ENCODE measurements around the gene INTS13. TPM values are rescaled to one million over a fixed set of nuclear protein-coding genes. Genes with fewer than 3 reads are reported as not detected.

The INTS13 gene
- total and polyA plus RNA-seq, 2 of the 4 experiments (the other 2 are of a cell fraction): 9.9 to 31.9 TPM

DNA sequence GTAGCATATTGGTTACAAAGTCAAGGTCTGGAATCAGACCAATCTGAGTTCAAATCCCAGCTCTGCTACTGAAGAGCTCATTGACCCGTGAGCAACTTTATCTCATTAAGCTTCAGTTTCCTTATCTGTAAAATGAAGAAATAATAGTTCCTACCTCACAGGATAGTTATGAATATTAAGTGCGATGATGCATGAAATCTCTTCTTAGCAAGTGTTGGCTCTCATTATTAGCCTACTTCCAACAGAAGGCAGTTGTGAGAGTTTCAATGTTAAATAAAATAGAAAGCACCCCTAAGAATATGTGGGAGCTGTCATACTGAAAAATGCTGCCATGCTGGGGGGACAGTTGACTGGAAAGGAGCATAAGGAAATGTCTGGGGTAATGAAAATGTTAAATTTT, 65.8 kb downstream of the INTS13 start:
- Histone ChIP-seq H3K27me3 (ENCODE audit: control insufficient read depth, insufficient read depth, low read length) (peaks cover 6% of the 10 kb centered on the region), H3K14ac (replicated peaks; ENCODE audit: low read depth, low read length) (no peak overlapping the region), H3K18ac (ENCODE audit: low read depth, low read length) (no peak overlapping the region), H3K23ac (ENCODE audit: low read depth, low read length) (no peak overlapping the region), H2AK9ac (replicated peaks; ENCODE audit: low read depth, low read length, poor library complexity) (no peak overlapping the region), H3K9me3 (ENCODE audit: control insufficient read depth, insufficient read depth, low read length) (no peaks in the 10 kb centered on the region), H3K9ac (ENCODE audit: low read depth, low read length) (no peak overlapping the region), H3K4me2 (ENCODE audit: low read depth, low read length) (no peak overlapping the region), H2AK5ac (ENCODE audit: low read depth, low read length) (no peak overlapping the region), H2BK5ac (ENCODE audit: low read depth, low read length, poor library complexity, severe bottlenecking) (no peak overlapping the region), H2BK120ac (ENCODE audit: low read depth, low read length) (no peak overlapping the region), H3K56ac (ENCODE audit: extremely low read depth, insufficient read depth, low read length) (no peak overlapping the region), H3K27ac (ENCODE audit: insufficient read depth, low read length) (no peak overlapping the region), H3K9me1 (ENCODE audit: insufficient read depth, low read length) (no peaks in the 10 kb centered on the region), H4K91ac (ENCODE audit: insufficient read depth, low read depth, low read length) (no peak overlapping the region), H3K4me3 (ENCODE audit: insufficient read depth, low read depth, low read length) (no peak overlapping the region), H2BK20ac (ENCODE audit: low read depth, low read length) (no peak overlapping the region), H2BK15ac (ENCODE audit: low read depth, low read length) (no peak overlapping the region), H3K79me1 (ENCODE audit: low read depth in 1 of 2, low read length in 2 of 2) (no peaks in the 10 kb centered on the region), H3K4ac (ENCODE audit: low read depth, low read length) (no peak overlapping the region), H2AFZ (replicated peaks; ENCODE audit: low read length, poor library complexity) (no peak overlapping the region), H3K4me1 (ENCODE audit: control insufficient read depth, insufficient read depth, low read length) (no peaks in the 10 kb centered on the region), H4K20me1 (ENCODE audit: insufficient read depth, low read length) (no peaks in the 10 kb centered on the region), H3K36me3 (ENCODE audit: control insufficient read depth, insufficient read depth, low read length) (no peaks in the 10 kb centered on the region), H4K5ac (ENCODE audit: low read depth, low read length) (no peak overlapping the region), H4K8ac (ENCODE audit: low read depth in 2 of 2, low read length in 2 of 2) (no peak overlapping the region)
- no CpG with 5 or more reads among the region's 2 CpGs for WGBS, 2 experiments (ENCODE audit: extremely low coverage in 2 of 2, insufficient read length in 1 of 2)
- intact Hi-C loops (cut with micrococcal nuclease): no loop called here
- in situ Hi-C loops (cut with MboI; ENCODE audit: low sequenced_read_pairs): no loop called here
- ChIA-PET CTCF (interaction anchor here (0.5 kb wide), 1 partner anchor 9 kb away, joined by 4 read pairs; no protein-coding TSS in a partner anchor), POLR2A (ENCODE audit: unreplicated experiment) (no interaction called here)
- dilution Hi-C loops (cut with HindIII; ENCODE audit: low sequenced_read_pairs, unreplicated experiment): no loop called here
- TF ChIP-seq, protein P1, sequence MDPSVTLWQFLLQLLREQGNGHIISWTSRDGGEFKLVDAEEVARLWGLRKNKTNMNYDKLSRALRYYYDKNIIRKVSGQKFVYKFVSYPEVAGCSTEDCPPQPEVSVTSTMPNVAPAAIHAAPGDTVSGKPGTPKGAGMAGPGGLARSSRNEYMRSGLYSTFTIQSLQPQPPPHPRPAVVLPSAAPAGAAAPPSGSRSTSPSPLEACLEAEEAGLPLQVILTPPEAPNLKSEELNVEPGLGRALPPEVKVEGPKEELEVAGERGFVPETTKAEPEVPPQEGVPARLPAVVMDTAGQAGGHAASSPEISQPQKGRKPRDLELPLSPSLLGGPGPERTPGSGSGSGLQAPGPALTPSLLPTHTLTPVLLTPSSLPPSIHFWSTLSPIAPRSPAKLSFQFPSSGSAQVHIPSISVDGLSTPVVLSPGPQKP (IDR thresholded peaks at IDR 0.05; ENCODE audit: borderline replicate concordance, low read depth, low read length): no peak
- no peak for TF ChIP-seq FOS (IDR thresholded peaks at IDR 0.05; ENCODE audit: low read depth, low read length)
- no peak for DNase-seq
- no TSS peak for BruUV-seq (replicated peaks)
- ATAC-seq (ENCODE audit: low read depth): no peak

All from IMR-90 (cell line).